HepG2 (cell line): ENCODE results near the gene GALNT15. TPM values are rescaled to one million over a fixed set of nuclear protein-coding genes. Genes with fewer than 3 reads are reported as not detected.

Experiments used
- HNRNPLL ChIP-seq: fragments of 200-400 bp; formaldehyde crosslinking; IDR thresholded peaks from 2 replicates; pipeline ENCODE4 v1.6.1; 2017; ENCODE audit warnings: mild to moderate bottlenecking, low read depth, low read length; ENCODE audit not compliant: poor library complexity, severe bottlenecking
- KMT2A ChIP-seq: sonication (generic); formaldehyde crosslinking; IDR thresholded peaks from 2 replicates; pipeline ENCODE4 v1.4.0; 2020; ENCODE audit warnings: missing genetic modification reagents
- NFE2L1 ChIP-seq: sonication (generic); formaldehyde crosslinking; IDR thresholded peaks from 2 replicates; pipeline ENCODE4 v1.4.0; 2020; ENCODE audit warnings: missing genetic modification reagents, mild to moderate bottlenecking, borderline replicate concordance
- POGK ChIP-seq: sonication (generic); formaldehyde crosslinking; conservative IDR thresholded peaks from 2 replicates; pipeline ENCODE4 v1.8.0; 2022; ENCODE audit warnings: mild to moderate bottlenecking, moderate library complexity, missing genetic modification reagents
- SIX4 ChIP-seq: sonication (generic); formaldehyde crosslinking; IDR thresholded peaks from 2 replicates; pipeline ENCODE4 v1.4.0; 2020; ENCODE audit warnings: missing genetic modification reagents
- SNAPC4 ChIP-seq: sonication (generic); formaldehyde crosslinking; IDR thresholded peaks from 2 replicates; pipeline ENCODE4 v1.4.0; 2020; ENCODE audit warnings: mild to moderate bottlenecking, missing genetic modification reagents
- SRSF9 ChIP-seq: fragments of 200-400 bp; formaldehyde crosslinking; IDR thresholded peaks from 2 replicates; pipeline ENCODE4 v1.6.1; 2018; ENCODE audit warnings: borderline replicate concordance, mild to moderate bottlenecking, low read depth, low read length; ENCODE audit not compliant: insufficient read depth, poor library complexity, severe bottlenecking
- TOPORS ChIP-seq: sonication (generic); formaldehyde crosslinking; IDR thresholded peaks from 2 replicates; pipeline ENCODE4 v1.8.0; 2023; ENCODE audit warnings: mild to moderate bottlenecking, missing genetic modification reagents
- ZFP1 ChIP-seq: IDR thresholded peaks from 2 replicates; pipeline ENCODE4 v1.6.1; 2016
- ZNF124 ChIP-seq: sonication (generic); formaldehyde crosslinking; IDR thresholded peaks from 2 replicates; pipeline ENCODE4 v1.4.0; 2020; ENCODE audit warnings: missing genetic modification reagents
- ZNF441 ChIP-seq: sonication (generic); formaldehyde crosslinking; IDR thresholded peaks from 2 replicates; pipeline ENCODE4 v1.7.0; 2021; ENCODE audit warnings: missing genetic modification reagents, borderline replicate concordance
- ZNF550 ChIP-seq: sonication (generic); formaldehyde crosslinking; IDR thresholded peaks from 2 replicates; pipeline ENCODE4 v1.4.0; 2020; ENCODE audit warnings: mild to moderate bottlenecking, missing genetic modification reagents, borderline replicate concordance
- ZNF556 ChIP-seq: sonication (generic); formaldehyde crosslinking; IDR thresholded peaks from 2 replicates; pipeline ENCODE4 v1.4.0; 2020; ENCODE audit warnings: mild to moderate bottlenecking, missing genetic modification reagents, borderline replicate concordance
- ZNF616 ChIP-seq: sonication (generic); formaldehyde crosslinking; IDR thresholded peaks from 2 replicates; pipeline ENCODE4 v1.5.0; 2020; ENCODE audit warnings: low read depth, mild to moderate bottlenecking, missing genetic modification reagents
- ZNF629 ChIP-seq: sonication (generic); formaldehyde crosslinking; conservative IDR thresholded peaks from 2 replicates; pipeline ENCODE4 v1.5.0; 2020; ENCODE audit warnings: missing genetic modification reagents
- ZSCAN29 ChIP-seq: sonication (generic); formaldehyde crosslinking; conservative IDR thresholded peaks from 2 replicates; pipeline ENCODE4 v1.4.0; 2020; ENCODE audit warnings: mild to moderate bottlenecking, missing genetic modification reagents
- polyA plus RNA-seq, 8 experiments: library from polyadenylated mRNA; depleted of rRNA in 3 of 8; stranded (reverse) in 7 of 8; unstranded in 1 of 8; fragments of >200 nt; fragmentation: Illumina TruSeq in 4 of 8; extraction: Trizol in 4 of 8; gene quantifications; 2 replicates each; pipeline versions ENCODE4 v1.2.1 to v1.2.3, GENCODE V29; 2011 to 2016; ENCODE audit warnings: low read depth in 4 of 8, missing spikeins in 1 of 8, mixed read lengths in 1 of 8; ENCODE audit not compliant: insufficient read depth in 1 of 8
- total RNA-seq, 5 experiments: library from RNA; depleted of rRNA; stranded (reverse); fragments of >200 nt; fragmentation: Illumina TruSeq; extraction: Trizol; gene quantifications; 2 replicates each; pipeline ENCODE4 v1.2.3, GENCODE V29; 2016; ENCODE audit warnings: low read depth in 1 of 5
- TF ChIP-seq, protein P1 (sequence below): sonication (generic); formaldehyde crosslinking; IDR thresholded peaks from 2 replicates; pipeline ENCODE4 v1.5.0; 2020; ENCODE audit warnings: missing genetic modification reagents
- TF ChIP-seq, protein P2 (sequence below): sonication (generic); formaldehyde crosslinking; IDR thresholded peaks from 2 replicates; pipeline ENCODE4 v1.4.0; 2020; ENCODE audit warnings: missing genetic modification reagents

GALNT15 gene
- total and polyA plus RNA-seq, 2 of the 13 experiments (the other 11 are each of a cell fraction or from before 2014, with no cell fraction given): 0.02 to 0.04 TPM

GRCh38 chr3:16177962-16178627 is 3.6 kb downstream of the GALNT15 start (continued):
- TF ChIP-seq ZNF556 (CRISPR knock-in tag) (no peak), ZFP1 (CRISPR knock-in tag) (no peak), KMT2A (CRISPR knock-in tag) (0 out of 2 replicates have a peak, but pooled peaks have one; percentile 37), NFE2L1 (CRISPR knock-in tag) (no peak), ZNF616 (CRISPR knock-in tag) (peak; percentile 47; the same call in 1 of the 2 replicates), SRSF9 (no peak), ZSCAN29 (CRISPR knock-in tag) (no peak), ZNF441 (CRISPR knock-in tag) (no peak), ZNF629 (no peak), TOPORS (CRISPR knock-in tag) (no peak), SIX4 (no peak), ZNF124 (CRISPR knock-in tag) (no peak), SNAPC4 (CRISPR knock-in tag) (no peak), ZNF550 (CRISPR knock-in tag) (no peak), HNRNPLL (peak; percentile 33), POGK (CRISPR knock-in tag) (0 out of 2 replicates have a peak, but pooled peaks have one; percentile 45)
- TF ChIP-seq, protein P1, sequence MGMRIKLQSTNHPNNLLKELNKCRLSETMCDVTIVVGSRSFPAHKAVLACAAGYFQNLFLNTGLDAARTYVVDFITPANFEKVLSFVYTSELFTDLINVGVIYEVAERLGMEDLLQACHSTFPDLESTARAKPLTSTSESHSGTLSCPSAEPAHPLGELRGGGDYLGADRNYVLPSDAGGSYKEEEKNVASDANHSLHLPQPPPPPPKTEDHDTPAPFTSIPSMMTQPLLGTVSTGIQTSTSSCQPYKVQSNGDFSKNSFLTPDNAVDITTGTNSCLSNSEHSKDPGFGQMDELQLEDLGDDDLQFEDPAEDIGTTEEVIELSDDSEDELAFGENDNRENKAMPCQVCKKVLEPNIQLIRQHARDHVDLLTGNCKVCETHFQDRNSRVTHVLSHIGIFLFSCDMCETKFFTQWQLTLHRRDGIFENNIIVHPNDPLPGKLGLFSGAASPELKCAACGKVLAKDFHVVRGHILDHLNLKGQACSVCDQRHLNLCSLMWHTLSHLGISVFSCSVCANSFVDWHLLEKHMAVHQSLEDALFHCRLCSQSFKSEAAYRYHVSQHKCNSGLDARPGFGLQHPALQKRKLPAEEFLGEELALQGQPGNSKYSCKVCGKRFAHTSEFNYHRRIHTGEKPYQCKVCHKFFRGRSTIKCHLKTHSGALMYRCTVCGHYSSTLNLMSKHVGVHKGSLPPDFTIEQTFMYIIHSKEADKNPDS (CRISPR knock-in tag): no peak
- TF ChIP-seq, protein P2, sequence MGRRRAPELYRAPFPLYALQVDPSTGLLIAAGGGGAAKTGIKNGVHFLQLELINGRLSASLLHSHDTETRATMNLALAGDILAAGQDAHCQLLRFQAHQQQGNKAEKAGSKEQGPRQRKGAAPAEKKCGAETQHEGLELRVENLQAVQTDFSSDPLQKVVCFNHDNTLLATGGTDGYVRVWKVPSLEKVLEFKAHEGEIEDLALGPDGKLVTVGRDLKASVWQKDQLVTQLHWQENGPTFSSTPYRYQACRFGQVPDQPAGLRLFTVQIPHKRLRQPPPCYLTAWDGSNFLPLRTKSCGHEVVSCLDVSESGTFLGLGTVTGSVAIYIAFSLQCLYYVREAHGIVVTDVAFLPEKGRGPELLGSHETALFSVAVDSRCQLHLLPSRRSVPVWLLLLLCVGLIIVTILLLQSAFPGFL (CRISPR knock-in tag): no peak
